Measurements from ENCODE around the gene SPOUT1.

DNA sequence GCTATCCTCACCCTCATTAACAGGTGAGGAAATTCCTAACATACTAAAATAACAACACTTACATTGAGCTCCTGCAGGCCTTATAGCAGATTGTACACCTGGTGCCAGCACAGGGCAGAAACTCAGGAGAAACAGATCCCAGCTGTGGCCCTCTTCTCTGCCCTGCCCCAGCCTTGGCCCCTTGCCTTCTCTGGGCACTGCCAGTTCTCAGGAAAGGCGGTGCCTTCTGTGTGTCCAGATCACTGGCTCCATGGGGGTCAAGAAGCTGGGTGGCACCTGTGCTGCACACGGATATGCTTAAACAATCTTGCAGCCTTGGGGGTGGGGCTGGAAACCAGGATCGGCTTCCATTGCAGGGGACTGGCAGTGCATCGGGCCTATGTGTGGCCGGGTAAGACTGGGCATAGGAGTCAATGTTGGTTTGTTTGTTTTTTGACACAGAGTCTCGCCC lies 32.8 kb upstream of the SPOUT1 start:
- TF ChIP-seq, protein P1, sequence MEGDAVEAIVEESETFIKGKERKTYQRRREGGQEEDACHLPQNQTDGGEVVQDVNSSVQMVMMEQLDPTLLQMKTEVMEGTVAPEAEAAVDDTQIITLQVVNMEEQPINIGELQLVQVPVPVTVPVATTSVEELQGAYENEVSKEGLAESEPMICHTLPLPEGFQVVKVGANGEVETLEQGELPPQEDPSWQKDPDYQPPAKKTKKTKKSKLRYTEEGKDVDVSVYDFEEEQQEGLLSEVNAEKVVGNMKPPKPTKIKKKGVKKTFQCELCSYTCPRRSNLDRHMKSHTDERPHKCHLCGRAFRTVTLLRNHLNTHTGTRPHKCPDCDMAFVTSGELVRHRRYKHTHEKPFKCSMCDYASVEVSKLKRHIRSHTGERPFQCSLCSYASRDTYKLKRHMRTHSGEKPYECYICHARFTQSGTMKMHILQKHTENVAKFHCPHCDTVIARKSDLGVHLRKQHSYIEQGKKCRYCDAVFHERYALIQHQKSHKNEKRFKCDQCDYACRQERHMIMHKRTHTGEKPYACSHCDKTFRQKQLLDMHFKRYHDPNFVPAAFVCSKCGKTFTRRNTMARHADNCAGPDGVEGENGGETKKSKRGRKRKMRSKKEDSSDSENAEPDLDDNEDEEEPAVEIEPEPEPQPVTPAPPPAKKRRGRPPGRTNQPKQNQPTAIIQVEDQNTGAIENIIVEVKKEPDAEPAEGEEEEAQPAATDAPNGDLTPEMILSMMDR (IDR thresholded peaks at IDR 0.05): no peak
- TF ChIP-seq POLR2A (IDR thresholded peaks at IDR 0.05): no peak
